Mesothelial cell of epicardium (in vitro differentiated cells): ENCODE results near the gene MAPK1IP1L. TPM values are rescaled to one million over a fixed set of nuclear protein-coding genes. Genes with fewer than 3 reads are reported as not detected.

Source experiments
- DNase-seq, 2 experiments: peaks; one replicate each; pipeline ENCODE4 v3.0.0; 2021; ENCODE audit warnings: low spot score in 2 of 2; ENCODE audit not compliant: unreplicated experiment in 2 of 2
- H3K27ac Mint-ChIP-seq: 2 replicates; pipeline ENCODE4 v1.8.0; 2021; ENCODE audit warnings: mixed read lengths
- H3K27me3 Mint-ChIP-seq: 2 replicates; pipeline ENCODE4 v1.8.0; 2021; ENCODE audit warnings: low read depth, mixed read lengths
- H3K36me3 Mint-ChIP-seq: 2 replicates; pipeline ENCODE4 v1.8.0; 2021; ENCODE audit warnings: mixed read lengths
- H3K4me1 Mint-ChIP-seq: 2 replicates; pipeline ENCODE4 v1.8.0; 2021; ENCODE audit warnings: mixed read lengths
- H3K4me3 Mint-ChIP-seq: 2 replicates; pipeline ENCODE4 v1.8.0; 2021; ENCODE audit warnings: mild to moderate bottlenecking, moderate library complexity, mixed read lengths
- H3K9me3 Mint-ChIP-seq: 2 replicates; pipeline ENCODE4 v1.8.0; 2021; ENCODE audit warnings: mixed read lengths
- total RNA-seq: library from RNA; stranded (reverse); gene quantifications from 3 replicates; pipeline ENCODE4 v1.2.1, GENCODE V29; 2021
- TF ChIP-seq, protein P1 (sequence below): fragments of 200-600 bp; sonication (generic); IDR thresholded peaks from one replicate; pipeline ENCODE4 v1.5.0; 2021; ENCODE audit warnings: antibody characterized with exemption; ENCODE audit not compliant: unreplicated experiment

The MAPK1IP1L gene
- total RNA-seq, 1 donor from 2014 or later: 120 TPM

DNA sequence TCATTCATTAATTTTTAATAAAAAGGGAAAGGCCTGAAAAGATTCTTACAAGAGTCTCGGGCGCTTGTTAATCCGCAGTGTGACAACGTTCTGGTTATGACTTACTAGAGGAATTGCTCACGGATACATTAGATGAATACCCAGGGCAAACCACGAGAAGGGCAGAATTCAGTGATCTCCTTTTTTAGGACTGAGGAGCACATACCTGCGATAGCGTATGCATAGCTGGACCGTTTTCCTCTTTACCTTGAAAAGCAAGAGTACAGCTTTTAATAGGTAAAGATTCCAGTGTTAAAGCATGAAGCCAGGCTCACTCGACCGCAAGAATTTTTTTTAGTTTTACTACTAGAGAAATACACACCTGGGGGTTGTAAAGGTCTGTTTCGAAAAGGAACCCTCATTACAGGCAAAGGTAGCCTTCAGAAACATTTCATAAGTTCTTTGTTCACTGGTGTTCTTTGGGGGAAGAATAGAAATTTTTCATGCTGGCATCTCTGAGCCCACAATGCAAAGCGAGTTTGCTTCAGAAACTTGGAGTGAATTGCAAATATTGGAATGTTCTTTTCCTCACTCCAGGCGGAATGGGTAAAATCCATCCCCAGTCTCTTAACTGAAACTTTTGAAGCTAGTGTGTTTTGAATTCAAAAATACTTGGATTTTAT lies 953 bp downstream of the MAPK1IP1L start:
- DNase-seq: no peak
- H3K27me3 Mint-ChIP-seq: no peaks in the 10 kb centered on the region
- peaks cover 10% of the 10 kb centered on the region for H3K36me3 Mint-ChIP-seq
- H3K9me3 Mint-ChIP-seq: no peaks in the 10 kb centered on the region
- H3K27ac Mint-ChIP-seq: peak overlapping the region; percentile 98
- TF ChIP-seq, protein P1, sequence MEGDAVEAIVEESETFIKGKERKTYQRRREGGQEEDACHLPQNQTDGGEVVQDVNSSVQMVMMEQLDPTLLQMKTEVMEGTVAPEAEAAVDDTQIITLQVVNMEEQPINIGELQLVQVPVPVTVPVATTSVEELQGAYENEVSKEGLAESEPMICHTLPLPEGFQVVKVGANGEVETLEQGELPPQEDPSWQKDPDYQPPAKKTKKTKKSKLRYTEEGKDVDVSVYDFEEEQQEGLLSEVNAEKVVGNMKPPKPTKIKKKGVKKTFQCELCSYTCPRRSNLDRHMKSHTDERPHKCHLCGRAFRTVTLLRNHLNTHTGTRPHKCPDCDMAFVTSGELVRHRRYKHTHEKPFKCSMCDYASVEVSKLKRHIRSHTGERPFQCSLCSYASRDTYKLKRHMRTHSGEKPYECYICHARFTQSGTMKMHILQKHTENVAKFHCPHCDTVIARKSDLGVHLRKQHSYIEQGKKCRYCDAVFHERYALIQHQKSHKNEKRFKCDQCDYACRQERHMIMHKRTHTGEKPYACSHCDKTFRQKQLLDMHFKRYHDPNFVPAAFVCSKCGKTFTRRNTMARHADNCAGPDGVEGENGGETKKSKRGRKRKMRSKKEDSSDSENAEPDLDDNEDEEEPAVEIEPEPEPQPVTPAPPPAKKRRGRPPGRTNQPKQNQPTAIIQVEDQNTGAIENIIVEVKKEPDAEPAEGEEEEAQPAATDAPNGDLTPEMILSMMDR: no peak
- peak overlapping the region; percentile 92 for H3K4me3 Mint-ChIP-seq
- peaks cover 32% of the 10 kb centered on the region for H3K4me1 Mint-ChIP-seq

DNA sequence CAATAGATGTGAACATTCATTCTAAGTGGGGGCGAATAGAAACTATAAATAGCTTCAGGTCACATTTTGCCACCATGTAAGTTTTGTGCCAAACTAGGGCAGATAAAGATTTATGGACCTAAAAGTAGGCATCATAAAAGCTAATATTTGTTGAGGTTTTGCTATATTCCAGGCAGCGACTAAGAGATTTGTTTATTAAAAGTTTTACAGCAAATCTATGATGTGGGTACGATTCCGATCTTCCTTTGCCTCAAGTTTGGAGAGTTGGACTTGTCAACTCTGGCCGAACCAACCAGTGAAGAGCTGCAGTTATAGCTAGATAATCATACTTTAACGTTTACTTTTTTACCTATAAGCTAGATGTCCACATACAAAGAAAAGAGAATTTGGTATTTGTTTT lies 1.6 kb downstream of the MAPK1IP1L start:
- peaks cover 14% of the 10 kb centered on the region for H3K36me3 Mint-ChIP-seq
- DNase-seq: no peak
- TF ChIP-seq, protein P1: no peak
- H3K9me3 Mint-ChIP-seq: no peaks in the 10 kb centered on the region
- no peaks in the 10 kb centered on the region for H3K27me3 Mint-ChIP-seq
- H3K27ac Mint-ChIP-seq: peak overlapping the region; percentile 98
- peak overlapping the region; percentile 92 for H3K4me3 Mint-ChIP-seq
- H3K4me1 Mint-ChIP-seq: peaks cover 32% of the 10 kb centered on the region

DNA sequence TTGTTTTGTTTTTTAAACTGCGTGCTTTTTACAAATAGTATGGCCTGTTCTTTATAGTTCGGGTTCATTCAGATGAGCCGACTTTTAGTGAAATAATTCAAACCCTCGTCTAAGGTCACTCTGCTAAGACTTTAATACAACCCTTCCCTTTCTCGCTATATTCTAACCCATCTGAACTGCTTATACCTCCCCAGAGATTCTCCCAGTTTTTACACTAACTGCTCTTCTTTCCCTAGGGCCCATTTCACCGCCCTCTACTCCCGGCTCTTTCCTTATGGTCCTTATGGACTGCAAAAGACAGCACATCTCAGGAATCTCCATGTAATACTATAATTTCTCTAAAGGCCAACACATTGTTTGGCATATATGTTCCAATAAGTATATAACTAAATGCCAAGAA lies 2.1 kb downstream of the MAPK1IP1L start:
- no peak for DNase-seq
- TF ChIP-seq, protein P1: no peak
- H3K4me1 Mint-ChIP-seq: peaks cover 32% of the 10 kb centered on the region
- peak overlapping the region; percentile 98 for H3K27ac Mint-ChIP-seq
- peaks cover 17% of the 10 kb centered on the region for H3K36me3 Mint-ChIP-seq
- peak overlapping the region; percentile 92 for H3K4me3 Mint-ChIP-seq
- H3K9me3 Mint-ChIP-seq: peaks cover 4% of the 10 kb centered on the region
- no peaks in the 10 kb centered on the region for H3K27me3 Mint-ChIP-seq

DNA sequence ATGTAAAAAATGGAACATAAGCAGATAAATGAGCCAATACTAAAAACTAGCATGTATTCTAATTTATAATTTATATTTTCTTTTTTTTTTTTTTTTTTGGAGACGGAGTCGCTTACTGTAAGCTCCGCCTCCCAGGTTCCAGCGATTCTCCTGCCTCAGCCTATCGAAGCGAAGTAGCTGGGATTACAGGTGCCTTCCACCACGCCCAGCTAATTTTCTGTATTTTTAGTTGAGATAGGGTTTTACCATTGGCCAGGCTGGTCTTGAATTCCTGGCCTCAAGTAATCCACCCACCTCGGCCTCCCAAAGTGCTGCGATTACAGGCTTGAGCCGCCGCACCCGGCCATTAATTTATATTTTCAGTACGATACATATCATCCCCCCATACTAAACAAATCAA lies 2.7 kb downstream of the MAPK1IP1L start:
- H3K4me3 Mint-ChIP-seq: no peak overlapping the region
- H3K9me3 Mint-ChIP-seq: peaks cover 4% of the 10 kb centered on the region
- no peak for DNase-seq
- TF ChIP-seq, protein P1: no peak
- no peaks in the 10 kb centered on the region for H3K27me3 Mint-ChIP-seq
- H3K36me3 Mint-ChIP-seq: peaks cover 17% of the 10 kb centered on the region
- peak overlapping the region; percentile 50 for H3K27ac Mint-ChIP-seq
- peaks cover 32% of the 10 kb centered on the region for H3K4me1 Mint-ChIP-seq

DNA sequence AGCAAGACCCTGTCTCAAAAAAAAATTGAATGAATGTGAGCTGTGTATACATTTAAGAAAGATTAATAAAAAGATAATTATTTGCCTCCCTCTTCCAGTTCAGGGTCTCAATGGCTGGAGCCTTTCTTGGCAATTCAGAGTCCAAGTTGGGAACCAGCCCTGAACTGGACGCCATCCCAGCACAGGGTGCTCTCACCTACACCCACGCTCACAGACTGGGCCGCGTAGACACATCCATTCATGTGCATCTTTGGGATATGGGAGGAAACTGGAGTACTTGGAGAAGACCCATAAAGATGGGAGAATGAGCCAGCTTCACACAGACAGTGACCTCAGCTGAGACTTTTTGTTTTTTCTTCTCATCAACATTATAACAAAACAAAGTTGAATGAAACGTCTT lies 6.5 kb downstream of the MAPK1IP1L start:
- Mint-ChIP-seq H3K9me3 (peaks cover 8% of the 10 kb centered on the region), H3K27me3 (no peaks in the 10 kb centered on the region), H3K27ac (no peak overlapping the region), H3K36me3 (peaks cover 35% of the 10 kb centered on the region), H3K4me1 (peaks cover 18% of the 10 kb centered on the region), H3K4me3 (no peak overlapping the region)
- no peak for DNase-seq
- TF ChIP-seq, protein P1: no peak

DNA sequence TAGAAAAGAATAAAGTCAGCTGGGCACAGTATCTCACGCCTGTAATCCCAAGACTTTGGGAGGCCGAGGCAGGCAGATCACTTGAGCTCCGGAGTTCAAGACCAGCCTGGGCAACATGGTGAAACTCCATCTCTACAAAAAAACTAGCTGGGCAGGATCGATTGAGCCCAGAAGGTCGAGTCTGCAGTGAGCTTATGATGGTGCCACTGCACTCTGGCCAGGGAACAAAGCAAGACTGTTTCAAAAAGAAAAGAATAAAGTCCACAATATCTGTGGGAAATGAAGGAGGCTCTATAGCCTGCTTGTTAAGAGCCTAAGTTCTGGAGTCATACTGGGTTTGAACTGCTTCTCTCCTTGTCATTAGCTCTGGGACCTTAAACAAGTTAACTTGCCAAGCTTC lies 7.9 kb downstream of the MAPK1IP1L start:
- Mint-ChIP-seq H3K27ac (no peak overlapping the region), H3K27me3 (no peaks in the 10 kb centered on the region), H3K4me3 (no peak overlapping the region), H3K9me3 (peaks cover 8% of the 10 kb centered on the region), H3K4me1 (peaks cover 7% of the 10 kb centered on the region), H3K36me3 (peaks cover 38% of the 10 kb centered on the region)
- TF ChIP-seq, protein P1: no peak
- DNase-seq: no peak
